HepG2 (cell line): ENCODE data around the gene SPRED2. TPM values are rescaled to one million over a fixed set of nuclear protein-coding genes. Genes with fewer than 3 reads are reported as not detected.

Experiments used
- ATAC-seq: fragments of 200-7000 bp; cut with Tn5 transposase; 3 replicates; pipeline ENCODE4 v1.9.1; 2020; ENCODE audit warnings: mild to moderate bottlenecking, moderate library complexity
- BruUV-seq: library from RNA; stranded (reverse); fragments of 400-500 nt; replicated peaks from 2 replicates; lab custom pipeline; 2021; lab: Mats Ljungman, UMichigan
- CTCF ChIA-PET: fragments of 300-600 bp; formaldehyde crosslinking; extraction: SDS; loops from one replicate; lab custom pipeline; 2021; ENCODE audit warnings: low total read pairs, inconsistent platforms, low intra/inter-chr PET ratio; lab: Yijun Ruan, JAX
- POLR2A ChIA-PET: fragments of 350-600 bp; sonication (Branson Sonifier 250); formaldehyde crosslinking; loops from one replicate; lab custom pipeline; 2020; ENCODE audit warnings: antibody characterized with exemption, inconsistent platforms; lab: Yijun Ruan, JAX
- DNase-seq: peaks from one replicate; pipeline ENCODE4 v3.0.0-alpha.2; 2015; ENCODE audit warnings: low spot score
- FAIRE-seq: peaks from 3 replicates; lab custom pipeline; 2011; peaks lifted over from hg19 to GRCh38; lab: Jason Lieb, UNC
- H2AFZ ChIP-seq: one replicate; pipeline ENCODE4 v1.6.1; 2011; ENCODE audit warnings: low read length, inconsistent platforms
- H3K27ac ChIP-seq: fragments of 300-600 bp; 3 replicates; pipeline ENCODE4 v1.8.0; 2011; ENCODE audit warnings: mixed run types, mild to moderate bottlenecking, mixed read lengths, low read length, inconsistent platforms; ENCODE audit not compliant: insufficient read depth; ENCODE audit errors: extremely low read length
- H3K27me3 ChIP-seq, 2 experiments: fragments of 200-600 bp in 1 of 2; 2 replicates in 1 of 2; 3 replicates in 1 of 2; pipeline versions ENCODE4 v1.6.0 to v1.8.0; 2011; ENCODE audit warnings: low read length in 2 of 2, mild to moderate bottlenecking in 2 of 2, moderate library complexity in 2 of 2, inconsistent platforms in 1 of 2; ENCODE audit not compliant: insufficient read depth in 2 of 2, control insufficient read depth in 1 of 2
- H3K36me3 ChIP-seq, 2 experiments: fragments of 200-600 bp in 1 of 2; replicated peaks in 1 of 2; 2 replicates in 1 of 2; 3 replicates in 1 of 2; pipeline versions ENCODE4 v1.5.1 to v1.8.0; 2011; ENCODE audit warnings: low read length in 2 of 2, inconsistent platforms in 1 of 2; ENCODE audit not compliant: insufficient read depth in 2 of 2, control insufficient read depth in 1 of 2
- H3K4me1 ChIP-seq: 2 replicates; pipeline ENCODE4 v1.5.1; 2012; ENCODE audit warnings: low read length, inconsistent platforms; ENCODE audit not compliant: insufficient read depth
- H3K4me2 ChIP-seq: 2 replicates; pipeline ENCODE4 v1.6.0; 2011; ENCODE audit warnings: low read depth, low read length, inconsistent platforms
- H3K4me3 ChIP-seq, 3 experiments: fragments of 200-600 bp in 1 of 3; sonication (generic), shearing (Covaris generic) in 1 of 3; replicated peaks in 1 of 3; 2 replicates each; pipeline ENCODE4 v1.5.1; 2011 to 2016; ENCODE audit warnings: low read length in 3 of 3, inconsistent platforms in 2 of 3, low read depth in 2 of 3, mild to moderate bottlenecking in 2 of 3, control low read depth in 1 of 3, mixed read lengths in 1 of 3; ENCODE audit not compliant: insufficient read depth in 1 of 3
- H3K79me2 ChIP-seq: one replicate; pipeline ENCODE4 v1.6.1; 2011; ENCODE audit warnings: low read length, inconsistent platforms; ENCODE audit not compliant: insufficient read depth
- H3K9ac ChIP-seq: 2 replicates; pipeline ENCODE4 v1.6.0; 2011; ENCODE audit warnings: mild to moderate bottlenecking, low read depth, low read length, inconsistent platforms; ENCODE audit not compliant: insufficient read depth
- H3K9me3 ChIP-seq: 2 replicates; pipeline ENCODE4 v1.5.1; 2012; ENCODE audit warnings: mild to moderate bottlenecking, low read length
- H4K20me1 ChIP-seq: 2 replicates; pipeline ENCODE4 v1.6.0; 2011; ENCODE audit warnings: inconsistent platforms, mild to moderate bottlenecking, low read length, moderate library complexity; ENCODE audit not compliant: insufficient read depth
- ATF1 ChIP-seq: IDR thresholded peaks from 2 replicates; pipeline ENCODE4 v1.6.1; 2016; ENCODE audit warnings: mild to moderate bottlenecking, control low read depth
- ELK4 ChIP-seq: sonication (generic); formaldehyde crosslinking; IDR thresholded peaks from 2 replicates; pipeline ENCODE4 v1.9.0; 2021; ENCODE audit warnings: missing genetic modification reagents, borderline replicate concordance
- MLXIP ChIP-seq: sonication (generic); formaldehyde crosslinking; IDR thresholded peaks from 2 replicates; pipeline ENCODE4 v1.9.0; 2021; ENCODE audit warnings: missing genetic modification reagents, borderline replicate concordance
- REPIN1 ChIP-seq: sonication (generic); formaldehyde crosslinking; IDR thresholded peaks from 2 replicates; pipeline ENCODE4 v1.8.0; 2022; ENCODE audit warnings: missing genetic modification reagents, low read depth, mild to moderate bottlenecking, borderline replicate concordance
- REXO4 ChIP-seq: sonication (generic); formaldehyde crosslinking; IDR thresholded peaks from 2 replicates; pipeline ENCODE4 v1.8.0; 2022; ENCODE audit warnings: missing genetic modification reagents, mild to moderate bottlenecking, borderline replicate concordance
- SP5 ChIP-seq: IDR thresholded peaks from 2 replicates; pipeline ENCODE4 v1.6.1; 2016; ENCODE audit warnings: low read depth, borderline replicate concordance
- ZC3H13 ChIP-seq: sonication (generic); formaldehyde crosslinking; IDR thresholded peaks from 2 replicates; pipeline ENCODE4 v1.8.1; 2023; ENCODE audit warnings: mild to moderate bottlenecking, missing genetic modification reagents, moderate library complexity
- ZFY ChIP-seq: sonication (generic); formaldehyde crosslinking; IDR thresholded peaks from 2 replicates; pipeline ENCODE4 v1.4.0; 2020; ENCODE audit warnings: missing genetic modification reagents
- ZNF263 ChIP-seq: sonication (generic); formaldehyde crosslinking; IDR thresholded peaks from 2 replicates; pipeline ENCODE4 v1.4.0; 2020; ENCODE audit warnings: missing genetic modification reagents
- ZNF281 ChIP-seq: sonication (generic); formaldehyde crosslinking; IDR thresholded peaks from 2 replicates; pipeline ENCODE4 v1.4.0; 2020; ENCODE audit warnings: missing genetic modification reagents, borderline replicate concordance
- ZNF292 ChIP-seq: sonication (generic); formaldehyde crosslinking; IDR thresholded peaks from 2 replicates; pipeline ENCODE4 v1.8.1; 2022; ENCODE audit warnings: mild to moderate bottlenecking, low read depth, missing genetic modification reagents, borderline replicate concordance
- ZNF781 ChIP-seq: sonication (generic); formaldehyde crosslinking; IDR thresholded peaks from 2 replicates; pipeline ENCODE4 v1.5.1; 2020; ENCODE audit warnings: borderline replicate concordance, mild to moderate bottlenecking, missing genetic modification reagents; ENCODE audit errors: not compliant biosample characterization
- WGBS: methylation state at CpG from one replicate; pipeline ENCODE4 v1.1.6; 2017; ENCODE audit warnings: low lambda C conversion rate; 5-methylcytosine and 5-hydroxymethylcytosine counted together
- in situ Hi-C: cut with HindIII; loops from 2 replicates; pipeline ENCODE4 v1.10.0; 2017; ENCODE audit warnings: low pct_unique_long_range_greater_than_20kb; ENCODE audit not compliant: extremely low pct_ligation_motif_present
- intact Hi-C: fragments of 100-400 bp; cut with micrococcal nuclease; formaldehyde crosslinking; loops from one replicate; pipeline ENCODE4 v1.10.0; 2022; ENCODE audit not compliant: unreplicated experiment
- polyA plus RNA-seq, 8 experiments: library from polyadenylated mRNA; depleted of rRNA in 3 of 8; stranded (reverse) in 7 of 8; unstranded in 1 of 8; fragments of >200 nt; fragmentation: Illumina TruSeq in 4 of 8; extraction: Trizol in 4 of 8; gene quantifications; 2 replicates each; pipeline versions ENCODE4 v1.2.1 to v1.2.3, GENCODE V29; 2011 to 2016; ENCODE audit warnings: low read depth in 4 of 8, missing spikeins in 1 of 8, mixed read lengths in 1 of 8; ENCODE audit not compliant: insufficient read depth in 1 of 8
- total RNA-seq, 5 experiments: library from RNA; depleted of rRNA; stranded (reverse); fragments of >200 nt; fragmentation: Illumina TruSeq; extraction: Trizol; gene quantifications; 2 replicates each; pipeline ENCODE4 v1.2.3, GENCODE V29; 2016; ENCODE audit warnings: low read depth in 1 of 5

SPRED2 gene
- total and polyA plus RNA-seq, 2 of the 13 experiments (the other 11 are each of a cell fraction or from before 2014, with no cell fraction given) = 13.0 to 37.0 TPM

DNA sequence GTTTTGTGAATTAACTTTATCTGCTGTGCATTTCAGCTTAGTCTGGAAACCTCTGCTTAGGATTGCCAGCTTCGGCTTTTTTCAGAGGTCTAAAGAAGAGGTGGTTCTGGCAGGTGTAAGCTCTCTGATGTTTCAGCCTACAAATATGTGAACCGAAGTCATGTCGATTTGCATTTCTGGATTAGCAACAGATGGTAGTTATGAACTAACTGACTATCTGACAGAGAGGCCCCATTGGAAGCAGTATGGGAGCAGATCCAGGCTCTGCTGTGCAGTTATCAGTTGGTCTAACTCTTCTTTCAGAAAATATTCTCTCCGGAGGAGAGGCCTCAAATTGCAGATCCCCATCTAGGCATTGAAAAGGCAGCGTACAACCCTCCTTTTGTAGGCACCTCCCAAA, 32.7 kb upstream of the SPRED2 start:
- DNase-seq = no peak
- no peaks in the 10 kb centered on the region for H3K79me2 ChIP-seq
- no peaks in the 10 kb centered on the region for H3K9me3 ChIP-seq
- H3K27me3 ChIP-seq = no peaks in the 10 kb centered on the region
- in situ Hi-C loops (no loop called here), intact Hi-C loops (no loop called here)
- CTCF ChIA-PET = no interaction called here
- TF ChIP-seq REXO4 (CRISPR knock-in tag) (no peak), ATF1 (0 out of 2 replicates have a peak, but pooled peaks have one; percentile 16)
- no peaks in the 10 kb centered on the region for H3K4me1 ChIP-seq
- H3K4me3 ChIP-seq = no peak overlapping the region
- POLR2A ChIA-PET = no interaction called here
- ATAC-seq = no peak
- no peak for FAIRE-seq
- no peak overlapping the region for H2AFZ ChIP-seq
- H3K4me2 ChIP-seq = no peak overlapping the region
- H3K27ac ChIP-seq = no peak overlapping the region
- no peaks in the 10 kb centered on the region for H4K20me1 ChIP-seq
- 86% methylated on average over 5 of the region's 5 CpGs for WGBS
- H3K36me3 ChIP-seq = no peaks in the 10 kb centered on the region
- BruUV-seq = no TSS peak
- H3K9ac ChIP-seq = no peak overlapping the region

- intact Hi-C loops = no loop called here
- Histone ChIP-seq H3K27me3 (no peaks in the 10 kb centered on the region), H3K27ac (no peak overlapping the region)
- DNase-seq = no peak
- TF ChIP-seq ZFY (no peak), ZNF263 (no peak), ZNF281 (CRISPR knock-in tag) (no peak), ZC3H13 (no peak), SP5 (CRISPR knock-in tag) (no peak), ELK4 (no peak), MLXIP (CRISPR knock-in tag) (no peak), ZNF292 (CRISPR knock-in tag) (no peak), ZNF781 (CRISPR knock-in tag) (no peak), REPIN1 (no peak)
- TF ChIP-seq, all 625 proteins: peak for 0
- FAIRE-seq (no peak), ATAC-seq (no peak)
- Histone ChIP-seq H3K36me3 (no peaks in the 10 kb centered on the region), H3K79me2 (no peaks in the 10 kb centered on the region), H3K4me3 (no peak overlapping the region), H2AFZ (no peak overlapping the region), H3K4me1 (no peaks in the 10 kb centered on the region), H3K9me3 (no peaks in the 10 kb centered on the region), H3K9ac (no peak overlapping the region), H3K4me2 (no peak overlapping the region), H4K20me1 (no peaks in the 10 kb centered on the region)
- CTCF ChIA-PET = no interaction called here
- WGBS = 9% methylated on average over 3 of the region's 3 CpGs
- BruUV-seq = no TSS peak
- POLR2A ChIA-PET = no interaction called here
- in situ Hi-C loops = no loop called here
These were observed 32.2 kb upstream of the SPRED2 start for GRCh38 chr2:65464604-65465003.
